OCI-LY7 (cell line): ENCODE results near the gene ABHD1. TPM values are rescaled to one million over a fixed set of nuclear protein-coding genes. Genes with fewer than 3 reads are reported as not detected.

ENCODE experiments used
- BruUV-seq: library from RNA; stranded (reverse); fragments of 400-500 nt; replicated peaks from 2 replicates; lab custom pipeline; 2021; lab: Mats Ljungman, UMichigan
- CTCF ChIA-PET: fragments of 300-600 bp; sonication (Branson Sonifier 250); formaldehyde crosslinking; loops from one replicate; lab custom pipeline; 2022; ENCODE audit warnings: antibody characterized with exemption; ENCODE audit not compliant: unreplicated experiment; lab: Charles Lee
- POLR2A ChIA-PET: fragments of 300-600 bp; sonication (Branson Sonifier 250); formaldehyde crosslinking; loops from one replicate; lab custom pipeline; 2022; ENCODE audit warnings: antibody characterized with exemption; lab: Charles Lee
- DNase-seq: peaks from one replicate; pipeline ENCODE4 v3.0.0-alpha.2; 2015; ENCODE audit warnings: low spot score
- H2AFZ ChIP-seq: fragments of 200-600 bp; sonication (generic), shearing (Covaris generic); 2 replicates; pipeline ENCODE4 v1.6.1; 2014; ENCODE audit warnings: mild to moderate bottlenecking, antibody characterized with exemption, low read length, moderate library complexity
- H3K27ac ChIP-seq: fragments of 200-600 bp; sonication (generic); 2 replicates; pipeline ENCODE4 v1.5.1; 2014; ENCODE audit warnings: mixed run types, low read depth, mild to moderate bottlenecking, moderate library complexity, low read length, inconsistent platforms; ENCODE audit not compliant: poor library complexity, severe bottlenecking
- H3K36me3 ChIP-seq: fragments of 200-600 bp; sonication (generic); 2 replicates; pipeline ENCODE4 v1.6.1; 2014; ENCODE audit warnings: mild to moderate bottlenecking, antibody characterized with exemption, low read length, moderate library complexity, mixed read lengths; ENCODE audit not compliant: insufficient read depth
- H3K4me1 ChIP-seq: fragments of 200-600 bp; sonication (generic); 2 replicates; pipeline ENCODE4 v1.5.1; 2014; ENCODE audit warnings: mild to moderate bottlenecking, low read length; ENCODE audit not compliant: insufficient read depth, poor library complexity, severe bottlenecking
- H3K4me2 ChIP-seq: fragments of 200-600 bp; sonication (generic); 2 replicates; pipeline ENCODE4 v1.6.1; 2014; ENCODE audit warnings: mild to moderate bottlenecking, low read length
- H3K4me3 ChIP-seq: fragments of 200-600 bp; sonication (generic); 2 replicates; pipeline ENCODE4 v1.5.1; 2014; ENCODE audit warnings: mild to moderate bottlenecking, low read depth, low read length; ENCODE audit not compliant: poor library complexity, severe bottlenecking
- H3K79me2 ChIP-seq: fragments of 200-600 bp; sonication (generic); 2 replicates; pipeline ENCODE4 v1.6.1; 2016; ENCODE audit warnings: low read depth, mild to moderate bottlenecking, low read length, moderate library complexity, mixed read lengths; ENCODE audit not compliant: insufficient read depth
- H3K9me2 ChIP-seq: fragments of 200-600 bp; sonication (generic); 2 replicates; pipeline ENCODE4 v1.6.1; 2016; ENCODE audit warnings: mild to moderate bottlenecking, low read length, mixed read lengths; ENCODE audit not compliant: insufficient read depth
- H3K9me3 ChIP-seq: fragments of 200-600 bp; sonication (generic); 2 replicates; pipeline ENCODE4 v1.6.1; 2014; ENCODE audit warnings: mild to moderate bottlenecking, mixed run types, low read length, mixed read lengths
- H4K20me1 ChIP-seq: fragments of 200-600 bp; sonication (generic); 2 replicates; pipeline ENCODE4 v1.6.1; 2014; ENCODE audit warnings: mild to moderate bottlenecking, antibody characterized with exemption, low read length, moderate library complexity, mixed read lengths; ENCODE audit not compliant: insufficient read depth
- EZH2phosphoT487 ChIP-seq: fragments of 200-600 bp; sonication (generic); IDR thresholded peaks from 2 replicates; pipeline ENCODE4 v1.6.1; 2018; ENCODE audit warnings: low read depth, borderline replicate concordance, mild to moderate bottlenecking, mixed run types, antibody characterized with exemption, low read length, moderate library complexity, mixed read lengths
- intact Hi-C: fragments of 100-400 bp; cut with micrococcal nuclease; formaldehyde crosslinking; loops from one replicate; pipeline ENCODE4 v1.10.0; 2022; ENCODE audit not compliant: unreplicated experiment
- total RNA-seq, 2 experiments: library from RNA; depleted of rRNA in 1 of 2; stranded (reverse); fragments of >200 nt in 1 of 2; shearing (Covaris generic) in 1 of 2; gene quantifications; 2 replicates each; pipeline ENCODE4 v1.2.3, GENCODE V29; 2014 to 2022
- TF ChIP-seq, protein P1 (sequence below): fragments of 200-600 bp; sonication (generic); conservative IDR thresholded peaks from 2 replicates; pipeline ENCODE4 v1.5.1; 2014; ENCODE audit warnings: mild to moderate bottlenecking, antibody characterized with exemption, low read length, moderate library complexity, mixed read lengths

ABHD1 gene
- total RNA-seq, 2 experiments from 2014 or later, result not detected

GRCh38 chr2:27086724-27087593, 36.7 kb upstream of the ABHD1 start, which contains the start of gene KHK:
Gene KHK, plus strand, starts transcription at chr2:27086772. Its CDS starts 488 bp downstream, at chr2:27087260.
- peak within 1 kb of the TSS; percentile 88 for H2AFZ ChIP-seq
- POLR2A ChIA-PET, result interaction anchor here (0.7 to 2.0 kb wide), 9 partner anchors 9 to 216 kb away, joined by 3 to 9 read pairs (median 4); partner anchors contain the start of gene AGBL5
- H3K9me2 ChIP-seq, result no peaks in the 10 kb centered on the region
- H3K27ac ChIP-seq, result peak within 1 kb of the TSS; percentile 38
- H3K4me2 ChIP-seq, result peak within 1 kb of the TSS; percentile 99
- intact Hi-C loops, result loop anchor here (1.0 to 2.0 kb wide), 5 partner anchors 16 to 126 kb away; partner anchors contain the start of genes AGBL5, ATRAID, OST4 and SLC5A6
- no peak for DNase-seq
- no peak for TF ChIP-seq EZH2phosphoT487
- TF ChIP-seq, protein P1, sequence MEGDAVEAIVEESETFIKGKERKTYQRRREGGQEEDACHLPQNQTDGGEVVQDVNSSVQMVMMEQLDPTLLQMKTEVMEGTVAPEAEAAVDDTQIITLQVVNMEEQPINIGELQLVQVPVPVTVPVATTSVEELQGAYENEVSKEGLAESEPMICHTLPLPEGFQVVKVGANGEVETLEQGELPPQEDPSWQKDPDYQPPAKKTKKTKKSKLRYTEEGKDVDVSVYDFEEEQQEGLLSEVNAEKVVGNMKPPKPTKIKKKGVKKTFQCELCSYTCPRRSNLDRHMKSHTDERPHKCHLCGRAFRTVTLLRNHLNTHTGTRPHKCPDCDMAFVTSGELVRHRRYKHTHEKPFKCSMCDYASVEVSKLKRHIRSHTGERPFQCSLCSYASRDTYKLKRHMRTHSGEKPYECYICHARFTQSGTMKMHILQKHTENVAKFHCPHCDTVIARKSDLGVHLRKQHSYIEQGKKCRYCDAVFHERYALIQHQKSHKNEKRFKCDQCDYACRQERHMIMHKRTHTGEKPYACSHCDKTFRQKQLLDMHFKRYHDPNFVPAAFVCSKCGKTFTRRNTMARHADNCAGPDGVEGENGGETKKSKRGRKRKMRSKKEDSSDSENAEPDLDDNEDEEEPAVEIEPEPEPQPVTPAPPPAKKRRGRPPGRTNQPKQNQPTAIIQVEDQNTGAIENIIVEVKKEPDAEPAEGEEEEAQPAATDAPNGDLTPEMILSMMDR, result no peak; the same call in 1 of the 2 replicates
- H3K79me2 ChIP-seq, result no peaks in the 10 kb centered on the region
- H3K9me3 ChIP-seq, result no peaks in the 10 kb centered on the region
- TSS peak; percentile 67 for BruUV-seq
- peaks cover 39% of the 10 kb centered on the region for H3K4me1 ChIP-seq
- peak within 1 kb of the TSS; percentile 73 for H3K4me3 ChIP-seq
- H4K20me1 ChIP-seq, result no peaks in the 10 kb centered on the region
- no peaks in the 10 kb centered on the region for H3K36me3 ChIP-seq
- CTCF ChIA-PET, result interaction anchor here (0.6 to 1.5 kb wide), 6 partner anchors 9 to 216 kb away, joined by 3 to 5 read pairs (median 3); no protein-coding TSS in a partner anchor

- Histone ChIP-seq H3K27ac (no peak overlapping the region), H3K79me2 (no peaks in the 10 kb centered on the region), H3K4me3 (peak overlapping the region; percentile 73), H3K9me3 (no peaks in the 10 kb centered on the region), H4K20me1 (no peaks in the 10 kb centered on the region), H3K4me2 (peak overlapping the region; percentile 99), H3K36me3 (no peaks in the 10 kb centered on the region), H3K9me2 (no peaks in the 10 kb centered on the region), H2AFZ (no peak overlapping the region), H3K4me1 (peaks cover 35% of the 10 kb centered on the region)
- ChIA-PET POLR2A (interaction anchor here (0.6 to 2.0 kb wide), 13 partner anchors 8 to 341 kb away, joined by 3 to 9 read pairs (median 3); partner anchors contain the start of gene AGBL5), CTCF (interaction anchor here (1.1 to 1.5 kb wide), 4 partner anchors 8 to 37 kb away, joined by 3 to 5 read pairs (median 4); no protein-coding TSS in a partner anchor)
- intact Hi-C loops, result loop anchor here (2.0 kb wide), 2 partner anchors 55 to 127 kb away; partner anchors contain the start of gene TMEM214
- no peak for DNase-seq
- no TSS peak for BruUV-seq
- no peak for TF ChIP-seq EZH2phosphoT487
Observed at GRCh38 chr2:27087823-27088410, 35.7 kb upstream of the ABHD1 start.

DNA sequence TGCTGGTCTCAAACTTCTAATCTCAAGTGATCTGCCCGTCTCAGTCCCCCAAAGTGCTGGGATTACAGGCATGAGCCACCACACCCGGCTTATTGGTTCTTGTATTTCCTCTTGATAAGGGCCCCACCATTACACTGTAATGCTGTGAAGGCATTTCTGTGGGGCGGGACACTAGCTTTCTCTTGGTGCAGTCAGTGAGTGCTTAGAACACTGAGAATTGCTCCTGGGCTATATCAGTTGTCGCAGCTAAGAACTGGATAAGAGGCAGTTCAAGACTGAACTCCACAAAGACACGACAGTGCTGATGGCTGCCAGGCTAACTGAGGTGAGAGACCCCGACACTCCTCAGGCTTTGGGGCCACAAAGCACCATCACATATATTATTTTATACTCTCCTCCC, 35.0 kb upstream of the ABHD1 start:
- H3K4me3 ChIP-seq, result peak overlapping the region; percentile 73
- H3K79me2 ChIP-seq, result no peaks in the 10 kb centered on the region
- TF ChIP-seq, protein P1, result no peak
- TF ChIP-seq EZH2phosphoT487, result no peak
- H3K4me2 ChIP-seq, result peak overlapping the region; percentile 99
- H4K20me1 ChIP-seq, result no peaks in the 10 kb centered on the region
- no peaks in the 10 kb centered on the region for H3K36me3 ChIP-seq
- ChIA-PET POLR2A (interaction anchor here (0.6 to 1.5 kb wide), 3 partner anchors 184 to 340 kb away, joined by 3 to 5 read pairs (median 4); no protein-coding TSS in a partner anchor), CTCF (interaction anchor here (0.6 to 0.8 kb wide), 2 partner anchors 213 to 214 kb away, joined by 3 read pairs; no protein-coding TSS in a partner anchor)
- no peak overlapping the region for H2AFZ ChIP-seq
- H3K4me1 ChIP-seq, result peaks cover 35% of the 10 kb centered on the region
- DNase-seq, result no peak
- BruUV-seq, result no TSS peak
- intact Hi-C loops, result no loop called here
- no peak overlapping the region for H3K27ac ChIP-seq
- H3K9me2 ChIP-seq, result no peaks in the 10 kb centered on the region
- H3K9me3 ChIP-seq, result no peaks in the 10 kb centered on the region
